ENCODE data around the gene LRRC27. TPM values are rescaled to one million over a fixed set of nuclear protein-coding genes. Genes with fewer than 3 reads are reported as not detected.

Gene LRRC27
- total and polyA plus RNA-seq, 2 experiments from 2014 or later = 19.0 to 21.8 TPM

GRCh38 chr10:132418527-132419416 lies 86.8 kb downstream of the LRRC27 start:
- Histone ChIP-seq H3K27me3 (no peaks in the 10 kb centered on the region), H3K4me1 (ENCODE audit: low read depth) (peaks cover 45% of the 10 kb centered on the region), H3K27ac (peak overlapping the region; percentile 44), H3K9me3 (ENCODE audit: low read depth) (no peaks in the 10 kb centered on the region), H3K36me3 (no peaks in the 10 kb centered on the region), H3K4me3 (no peak overlapping the region)
- no peak for TF ChIP-seq CTCF (IDR thresholded peaks at IDR 0.05; ENCODE audit: low read depth, low read length)
- peak; percentile 25 to 82 for DNase-seq (ENCODE audit: low read depth in 1 of 2, low spot score in 1 of 2)

- DNase-seq (ENCODE audit: low read depth in 1 of 2, low spot score in 1 of 2) = peak in 1 of 2 donors; percentile 29
- Histone ChIP-seq H3K27me3 (no peaks in the 10 kb centered on the region), H3K9me3 (ENCODE audit: low read depth) (no peaks in the 10 kb centered on the region), H3K36me3 (no peaks in the 10 kb centered on the region), H3K27ac (peak overlapping the region; percentile 96), H3K4me3 (no peak overlapping the region), H3K4me1 (ENCODE audit: low read depth) (peaks cover 37% of the 10 kb centered on the region)
- TF ChIP-seq CTCF (IDR thresholded peaks at IDR 0.05; ENCODE audit: low read depth, low read length) = no peak
Observed at GRCh38 chr10:132419538-132420468, 87.8 kb downstream of the LRRC27 start.

- TF ChIP-seq CTCF (IDR thresholded peaks at IDR 0.05; ENCODE audit: low read depth, low read length) = no peak
- Histone ChIP-seq H3K27me3 (no peaks in the 10 kb centered on the region), H3K9me3 (ENCODE audit: low read depth) (no peaks in the 10 kb centered on the region), H3K4me3 (no peak overlapping the region), H3K36me3 (no peaks in the 10 kb centered on the region), H3K27ac (peak overlapping the region; percentile 96), H3K4me1 (ENCODE audit: low read depth) (peaks cover 37% of the 10 kb centered on the region)
- DNase-seq (ENCODE audit: low read depth in 1 of 2, low spot score in 1 of 2) = no peak
Observed at GRCh38 chr10:132420469-132420980, 88.5 kb downstream of the LRRC27 start.

- Histone ChIP-seq H3K36me3 (no peaks in the 10 kb centered on the region), H3K27me3 (no peaks in the 10 kb centered on the region), H3K4me3 (no peak overlapping the region), H3K4me1 (ENCODE audit: low read depth) (peaks cover 37% of the 10 kb centered on the region), H3K27ac (peak overlapping the region; percentile 96), H3K9me3 (ENCODE audit: low read depth) (no peaks in the 10 kb centered on the region)
- peak; percentile 42 to 84 for DNase-seq (ENCODE audit: low read depth in 1 of 2, low spot score in 1 of 2)
- TF ChIP-seq CTCF (IDR thresholded peaks at IDR 0.05; ENCODE audit: low read depth, low read length) = no peak
Observed at GRCh38 chr10:132420981-132421846, 89.2 kb downstream of the LRRC27 start.

Measured in cardiac muscle cell (in vitro differentiated cells and primary cell).